Retina (tissue), 1 donor: ENCODE measurements around the gene TRMT11.
"Not testable (repeated sequence)": the region's sequence is repeated elsewhere in the genome, so short reads cannot be mapped to it uniquely, and the experiment has no call there.

Source experiments
- DNase-seq: peaks from one replicate; pipeline ENCODE4 v3.0.0-alpha.2; 2016

TRMT11 gene

GRCh38 chr6:126048635-126049034 lies 62.3 kb downstream of the TRMT11 start:
- DNase-seq, result no peak

GRCh38 chr6:126050795-126051194 lies 64.5 kb downstream of the TRMT11 start:
- DNase-seq, result no peak

- no peak for DNase-seq
These were observed 65.5 kb downstream of the TRMT11 start for GRCh38 chr6:126051791-126052190.

GRCh38 chr6:126052485-126052884 lies 66.1 kb downstream of the TRMT11 start:
- DNase-seq, result no peak

- DNase-seq, result no peak
These were observed 67.9 kb downstream of the TRMT11 start for GRCh38 chr6:126054258-126054702.

GRCh38 chr6:126054802-126055201 lies 68.5 kb downstream of the TRMT11 start:
- DNase-seq, result no peak

- DNase-seq, result no peak
These were observed 69.1 kb downstream of the TRMT11 start for GRCh38 chr6:126055449-126055848.

- DNase-seq, result no peak
These were observed 70.1 kb downstream of the TRMT11 start for GRCh38 chr6:126056355-126057004.

GRCh38 chr6:126058085-126058484 lies 71.7 kb downstream of the TRMT11 start:
- not testable (repeated sequence) for DNase-seq

- no peak for DNase-seq
These were observed 74.1 kb downstream of the TRMT11 start for GRCh38 chr6:126060400-126060799.

- DNase-seq, result peak; percentile 22
These were observed 77.3 kb downstream of the TRMT11 start for GRCh38 chr6:126063512-126064146.

- peak; percentile 8 for DNase-seq
These were observed 78.0 kb downstream of the TRMT11 start for GRCh38 chr6:126064257-126064747.

- DNase-seq, result no peak
These were observed 78.5 kb downstream of the TRMT11 start for GRCh38 chr6:126064748-126065401.

- DNase-seq, result no peak
These were observed 80.0 kb downstream of the TRMT11 start for GRCh38 chr6:126066053-126067048.

- no peak for DNase-seq
These were observed 80.7 kb downstream of the TRMT11 start for GRCh38 chr6:126067073-126067472.

- DNase-seq, result no peak
These were observed 83.1 kb downstream of the TRMT11 start for GRCh38 chr6:126069449-126069848.

- no peak for DNase-seq
These were observed 84.8 kb downstream of the TRMT11 start for GRCh38 chr6:126071000-126071647.

GRCh38 chr6:126072172-126072571 lies 85.8 kb downstream of the TRMT11 start:
- DNase-seq, result no peak

GRCh38 chr6:126072834-126073233 lies 86.5 kb downstream of the TRMT11 start:
- no peak for DNase-seq

GRCh38 chr6:126075335-126076071 lies 89.2 kb downstream of the TRMT11 start:
- no peak for DNase-seq

- no peak for DNase-seq
These were observed 90.8 kb downstream of the TRMT11 start for GRCh38 chr6:126076992-126077664.
